ENCODE data around the gene SMIM3.
"Not testable (repeated sequence)": the region's sequence is repeated elsewhere in the genome, so short reads cannot be mapped to it uniquely, and the experiment has no call there.

The SMIM3 gene

GRCh38 chr5:150765799-150766169 lies 12.8 kb upstream of the SMIM3 start:
- no peak for DNase-seq

DNA sequence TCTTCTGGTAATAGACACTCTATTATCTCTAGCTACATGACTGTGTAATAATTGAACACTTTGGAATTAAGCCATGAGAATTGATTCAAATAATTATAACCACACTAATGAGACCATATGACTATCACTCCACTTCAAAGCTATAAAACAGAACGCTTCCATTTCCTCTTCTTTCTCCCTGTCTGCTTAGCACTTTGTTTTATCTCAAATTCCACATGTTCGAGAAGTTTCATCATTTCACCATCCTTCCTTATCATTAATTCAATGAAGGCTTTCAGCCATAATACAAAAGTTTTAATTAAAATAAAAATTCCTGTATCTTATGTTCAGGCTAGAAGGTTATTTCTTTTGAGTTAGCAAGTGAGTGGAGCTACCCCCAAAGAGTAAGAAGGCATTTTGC lies 12.3 kb upstream of the SMIM3 start:
- DNase-seq, result no peak

DNA sequence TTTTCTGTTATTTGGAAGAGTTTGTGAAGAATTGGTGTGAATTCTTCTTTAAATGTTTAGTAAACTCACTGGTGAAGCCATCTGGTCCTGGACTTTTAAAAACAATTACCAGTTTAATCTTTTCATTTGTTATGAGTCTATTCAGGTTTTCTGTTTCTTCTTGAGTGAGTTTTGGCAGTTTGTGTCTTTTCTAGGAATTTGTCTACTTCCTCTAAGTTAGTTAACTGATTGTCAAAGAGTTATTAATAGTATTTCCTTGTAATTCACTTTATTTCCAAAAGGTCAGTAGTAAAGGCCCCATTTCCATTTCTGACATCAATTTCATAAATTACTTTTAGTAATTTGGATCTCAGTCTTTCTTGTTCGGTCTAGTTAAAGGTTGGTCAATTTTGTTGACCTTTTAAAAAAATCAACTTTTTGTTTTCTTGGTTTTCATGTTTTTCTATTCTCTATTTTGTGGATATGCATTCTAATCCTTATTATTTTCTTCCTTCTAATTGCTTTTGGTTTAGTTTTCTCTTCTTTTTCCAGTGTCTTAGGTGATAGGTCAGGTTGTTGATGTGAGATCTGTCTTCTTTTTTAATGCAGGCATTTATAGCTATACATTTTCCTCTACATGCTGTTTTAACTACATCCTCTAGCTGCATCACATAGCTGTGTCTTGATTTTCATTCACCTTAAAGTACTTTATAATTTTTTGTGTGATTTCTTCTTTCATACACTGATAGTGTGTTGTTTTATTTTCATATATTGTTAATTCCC lies 7.3 kb upstream of the SMIM3 start:
- DNase-seq, result no peak

GRCh38 chr5:150774145-150774544 lies 4.4 kb upstream of the SMIM3 start:
- no peak for DNase-seq

DNA sequence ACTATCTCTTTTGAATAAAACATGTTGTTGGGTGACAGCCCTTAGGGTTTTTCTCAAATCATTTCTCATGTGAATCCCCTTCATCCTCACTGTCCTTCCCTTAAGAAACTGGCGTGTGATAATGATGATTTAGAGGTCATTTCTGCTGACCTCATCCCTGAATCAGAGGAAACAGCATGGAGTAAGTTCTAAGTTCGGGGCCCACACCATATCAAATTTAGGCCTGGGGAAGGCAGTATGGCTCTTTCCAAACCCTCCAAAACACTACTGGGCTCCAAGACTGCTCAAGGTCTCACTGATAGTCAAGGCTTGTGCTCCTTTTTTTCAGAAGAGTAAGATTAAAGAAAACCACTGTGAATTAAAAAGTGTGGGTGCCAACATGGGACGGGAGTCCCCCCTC lies 872 bp upstream of the SMIM3 start:
- DNase-seq, result no peak

DNA sequence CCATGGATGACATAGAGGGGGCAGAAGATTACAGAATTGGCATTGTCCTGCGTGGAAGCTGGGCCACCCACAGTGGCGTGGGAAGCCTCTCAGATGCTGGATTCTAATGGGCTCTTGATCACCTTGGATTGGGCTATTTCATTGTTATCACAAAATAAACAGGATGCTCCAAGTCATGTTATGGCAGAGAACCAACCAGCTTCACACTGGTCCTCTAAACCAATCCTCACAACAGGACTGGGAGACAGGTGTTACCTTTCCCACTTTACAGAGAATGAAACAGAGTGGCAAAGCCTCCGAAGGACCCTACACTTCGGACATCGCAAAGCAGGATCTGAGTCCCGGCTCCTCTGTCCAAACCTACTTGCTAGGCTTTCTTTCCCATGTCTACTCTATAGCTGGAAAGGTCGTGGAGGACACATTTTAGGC lies 455 bp upstream of the SMIM3 start:
- DNase-seq, result no peak

- no peak for DNase-seq
These were observed 1.0 kb downstream of the SMIM3 start for GRCh38 chr5:150779397-150780186.

- DNase-seq, result no peak
These were observed 1.7 kb downstream of the SMIM3 start for GRCh38 chr5:150780187-150780692.

GRCh38 chr5:150780816-150781221 lies 2.3 kb downstream of the SMIM3 start:
- DNase-seq, result no peak

GRCh38 chr5:150781706-150782614 lies 3.4 kb downstream of the SMIM3 start:
- DNase-seq, result no peak

- DNase-seq, result no peak
These were observed 4.3 kb downstream of the SMIM3 start for GRCh38 chr5:150782850-150783249.

DNA sequence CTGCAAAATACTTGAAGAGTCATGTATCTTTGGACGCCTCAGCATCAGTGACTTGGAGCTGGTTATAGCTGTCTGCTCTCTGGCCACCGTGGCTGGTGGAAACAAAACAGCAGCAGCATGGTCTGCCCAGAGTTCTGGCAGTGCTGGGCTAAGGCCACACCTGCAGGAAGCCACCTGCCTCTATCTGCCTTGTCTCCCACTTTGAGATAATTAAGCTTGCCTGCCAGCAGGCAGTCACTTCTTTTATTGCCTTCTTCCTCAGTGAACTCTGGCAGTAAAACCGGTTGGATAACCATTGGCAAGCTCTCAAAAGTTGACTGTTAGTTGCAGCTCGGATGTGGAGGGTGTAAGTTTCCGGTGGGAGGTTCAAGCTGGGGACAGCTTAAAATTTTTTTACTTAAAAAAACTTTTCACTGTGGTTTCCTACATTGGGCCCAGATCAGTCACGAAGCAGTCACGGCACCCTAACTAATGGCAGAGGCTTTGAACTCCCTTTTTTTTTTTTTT lies 4.9 kb downstream of the SMIM3 start:
- peak; percentile 32 to 70 for DNase-seq

DNA sequence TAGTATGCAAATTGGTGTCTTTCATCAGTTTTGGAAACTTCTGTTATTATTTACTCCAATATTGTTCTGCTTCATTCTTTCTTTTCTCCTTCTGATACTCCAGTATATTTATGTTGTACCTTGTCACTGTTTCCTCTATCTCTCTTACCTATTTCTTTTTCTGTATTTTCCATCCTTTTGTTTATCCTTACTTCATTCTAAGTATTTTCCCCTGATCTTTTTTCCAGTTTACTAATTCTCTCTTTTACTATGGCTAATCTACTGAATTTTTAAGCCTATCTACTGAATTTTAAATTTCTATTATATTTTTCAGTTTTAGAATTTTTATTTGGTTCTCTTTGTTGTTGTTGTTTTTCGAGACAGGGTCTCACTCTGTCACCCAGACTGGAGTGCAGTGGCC lies 7.4 kb downstream of the SMIM3 start:
- no peak for DNase-seq

- DNase-seq, result no peak
These were observed 8.3 kb downstream of the SMIM3 start for GRCh38 chr5:150786876-150787275.

DNA sequence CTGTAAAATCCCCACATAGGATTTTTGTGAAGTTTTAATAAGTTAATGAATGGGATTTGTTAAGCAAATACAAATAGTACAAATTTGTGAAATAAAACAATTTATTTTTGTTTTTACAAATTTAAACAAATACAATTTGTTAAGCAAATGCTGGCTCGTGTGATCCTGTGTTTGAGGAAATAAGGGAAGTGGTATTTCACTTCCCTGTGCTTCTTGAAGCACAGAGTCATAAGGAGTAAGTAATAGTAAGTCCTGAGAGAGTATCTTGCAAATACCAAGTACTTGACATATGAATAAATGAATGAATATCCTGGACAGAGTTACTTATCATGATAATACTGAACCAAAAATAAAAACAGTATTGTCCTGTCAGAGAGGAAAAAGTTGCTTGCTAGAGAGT lies 9.1 kb downstream of the SMIM3 start:
- DNase-seq, result no peak

DNA sequence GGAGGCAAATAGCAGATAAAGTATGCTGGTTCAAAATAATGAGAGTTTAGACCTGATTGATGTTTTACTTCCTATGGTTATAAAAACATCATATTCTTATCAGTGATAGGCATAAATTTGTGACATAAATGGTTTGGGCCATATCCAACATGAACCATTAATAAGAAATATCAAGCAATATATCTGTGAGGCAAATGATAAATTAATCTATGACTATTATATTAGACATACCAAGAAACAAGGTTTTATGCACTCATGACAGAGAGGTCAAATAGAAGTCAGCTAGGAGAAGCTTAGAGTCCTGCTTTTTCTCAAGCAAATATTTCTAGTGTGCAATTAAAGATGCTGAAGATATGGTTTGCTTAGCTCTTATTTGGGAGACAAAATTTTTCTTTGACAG lies 10.4 kb downstream of the SMIM3 start:
- no peak for DNase-seq

- no peak for DNase-seq
These were observed 10.9 kb downstream of the SMIM3 start for GRCh38 chr5:150789450-150789849.

- peak; percentile 45 to 83 for DNase-seq
These were observed 11.5 kb downstream of the SMIM3 start for GRCh38 chr5:150789943-150790611.

DNA sequence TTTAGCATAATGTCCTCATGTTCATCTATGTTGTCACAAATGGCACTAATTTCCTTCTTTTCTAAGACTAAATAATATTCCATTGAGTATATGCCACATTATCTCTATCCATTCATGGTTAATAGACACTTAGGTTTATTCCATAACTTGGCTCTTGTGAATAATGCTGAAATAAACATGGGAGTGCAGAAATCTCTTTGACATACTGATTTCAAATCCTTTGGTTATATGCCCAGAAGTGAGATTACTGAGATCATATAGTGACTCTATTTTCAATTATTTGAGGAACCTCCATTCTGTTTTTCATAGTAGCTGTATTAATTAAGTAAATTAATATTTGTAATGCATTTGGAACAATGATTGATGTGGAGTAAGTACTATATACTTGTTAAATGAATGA lies 13.0 kb downstream of the SMIM3 start:
- no peak for DNase-seq

DNA sequence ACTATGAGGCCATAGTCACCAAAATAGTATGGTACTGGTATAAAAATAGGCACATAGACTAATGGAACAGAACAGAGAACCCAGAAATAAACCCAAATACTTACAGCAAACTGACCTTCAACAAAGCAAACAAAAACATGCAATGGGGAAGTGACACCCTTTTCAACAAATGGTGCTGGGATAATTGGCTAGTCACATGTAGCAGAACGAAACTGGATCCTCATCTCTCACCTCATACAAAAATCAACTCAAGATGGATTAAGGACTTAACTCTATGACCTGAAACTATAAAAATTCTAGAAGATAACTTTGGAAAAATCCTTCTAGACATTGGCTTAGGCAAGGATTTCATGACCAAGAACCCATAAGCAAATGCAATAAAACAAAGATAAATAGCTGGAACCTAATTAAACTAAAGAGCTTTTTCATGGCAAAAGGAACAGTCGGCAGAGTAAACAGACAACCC lies 14.9 kb downstream of the SMIM3 start:
- DNase-seq, result not testable (repeated sequence)

DNA sequence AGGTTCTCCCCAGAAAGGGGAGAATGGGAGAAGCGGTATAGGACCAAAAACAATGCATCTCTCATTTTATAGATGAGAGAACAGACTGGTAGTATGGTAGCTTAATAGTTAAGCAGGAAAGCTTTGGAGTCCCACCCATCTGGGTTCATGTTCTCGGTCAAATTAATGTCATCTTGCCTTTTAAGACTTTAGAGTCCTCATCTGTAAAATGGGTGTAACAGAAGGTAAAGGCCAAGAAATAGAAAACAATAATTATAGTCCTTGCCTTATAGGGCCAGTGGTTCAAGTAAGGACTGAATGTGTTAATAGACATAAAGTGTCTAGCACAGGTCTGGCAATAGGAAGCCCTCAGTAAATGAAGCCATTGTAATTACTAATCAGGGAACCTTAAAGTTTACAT lies 16.4 kb downstream of the SMIM3 start:
- DNase-seq, result no peak

DNA sequence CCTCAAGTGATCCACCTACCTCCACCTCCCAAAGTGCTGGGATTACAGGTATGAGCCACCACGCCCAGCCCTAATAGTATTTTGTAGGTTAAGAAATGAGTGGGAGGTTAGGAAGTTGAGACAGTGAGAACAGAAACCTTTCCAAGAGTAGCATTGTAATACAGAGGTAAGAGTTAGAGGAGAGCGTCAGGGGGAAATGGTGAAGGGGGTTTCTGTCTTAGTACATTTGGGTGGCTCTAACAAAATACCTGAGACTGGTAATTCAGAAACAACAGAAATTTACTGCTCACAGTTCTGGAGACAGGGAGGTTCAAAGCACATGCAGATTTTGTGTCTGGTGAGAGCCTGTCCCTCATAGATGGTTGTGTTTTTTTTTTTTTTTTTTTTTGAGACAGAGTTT lies 18.8 kb downstream of the SMIM3 start:
- DNase-seq, result no peak

All from stimulated activated CD4-positive, alpha-beta T cell treated with anti-CD3 and anti-CD28 coated beads, Interleukin-4, amount 100 ng/mL, for 4 hours (primary cell).